Measurements from ENCODE around the gene B4GALNT1.
A peak's percentile ranks its signal among the peaks of the same experiment; 100 is the strongest.
"Not testable (repeated sequence)": the region's sequence is repeated elsewhere in the genome, so short reads cannot be mapped to it uniquely, and the experiment has no call there.

B4GALNT1 gene

GRCh38 chr12:57620245-57620935 lies 12.6 kb downstream of the B4GALNT1 start:
- no peak for DNase-seq

GRCh38 chr12:57619434-57620244 lies 13.4 kb downstream of the B4GALNT1 start:
- no peak for DNase-seq

DNA sequence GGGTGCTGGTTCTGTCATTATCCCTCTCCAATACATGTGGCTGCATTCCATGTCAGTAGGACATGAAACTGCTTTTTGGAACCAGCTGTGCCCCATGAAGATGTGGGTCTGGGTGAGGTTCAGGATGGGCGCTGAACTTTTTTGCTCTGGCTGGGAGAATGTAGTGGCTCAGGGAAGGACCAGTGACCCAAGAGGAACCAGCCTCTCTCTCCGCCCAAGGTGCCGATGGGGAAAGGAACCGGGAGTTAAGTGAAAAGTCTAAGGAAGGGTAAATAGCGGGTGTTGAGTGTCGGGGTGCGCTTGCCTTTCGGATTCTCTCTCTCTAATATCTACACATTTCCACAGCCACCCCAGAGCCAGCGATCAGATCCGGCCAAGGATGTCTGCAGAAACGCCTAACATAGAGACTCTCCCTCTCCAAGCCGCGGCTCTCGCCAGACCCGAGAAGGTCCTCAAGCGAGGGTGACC lies 14.0 kb downstream of the B4GALNT1 start:
- DNase-seq = no peak

DNA sequence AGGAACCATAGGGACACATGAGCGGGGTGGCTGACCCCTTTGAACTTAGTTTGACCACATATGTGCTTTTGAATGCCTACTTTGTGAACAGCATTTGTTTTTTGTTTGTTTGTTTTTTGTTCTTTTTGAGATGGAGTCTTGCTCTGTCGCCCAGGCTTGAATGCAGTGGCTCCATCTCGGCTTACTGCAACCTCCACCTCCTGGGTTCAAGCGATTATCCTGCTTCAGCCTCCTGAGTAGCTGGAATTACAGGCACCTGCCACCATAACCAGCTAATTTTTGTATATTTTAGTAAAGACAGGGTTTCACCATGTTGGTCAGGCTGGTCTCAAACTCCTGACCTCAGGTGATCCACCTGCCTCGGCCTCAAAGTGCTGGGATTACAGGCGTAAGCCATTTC lies 14.6 kb downstream of the B4GALNT1 start:
- not testable (repeated sequence) for DNase-seq

DNA sequence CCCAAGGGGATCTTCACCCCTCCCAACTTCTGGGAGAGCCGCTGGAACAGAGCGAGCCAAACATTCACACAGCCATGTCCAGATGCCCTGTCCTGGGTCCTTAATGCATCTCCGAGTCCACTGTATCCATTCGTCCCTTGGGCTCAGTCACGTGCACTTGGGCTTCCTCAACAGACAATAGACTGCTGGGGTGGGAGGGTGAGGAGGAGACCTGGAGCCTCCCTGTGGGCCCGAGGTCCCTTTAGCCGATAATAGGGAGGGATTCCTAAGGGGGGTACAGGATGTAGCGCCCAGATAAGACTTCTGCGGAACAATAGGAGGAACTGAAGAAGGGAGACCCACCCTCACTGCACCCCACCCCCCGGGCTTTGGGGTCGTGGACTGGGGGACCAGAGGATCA lies 15.1 kb downstream of the B4GALNT1 start:
- DNase-seq = no peak

DNA sequence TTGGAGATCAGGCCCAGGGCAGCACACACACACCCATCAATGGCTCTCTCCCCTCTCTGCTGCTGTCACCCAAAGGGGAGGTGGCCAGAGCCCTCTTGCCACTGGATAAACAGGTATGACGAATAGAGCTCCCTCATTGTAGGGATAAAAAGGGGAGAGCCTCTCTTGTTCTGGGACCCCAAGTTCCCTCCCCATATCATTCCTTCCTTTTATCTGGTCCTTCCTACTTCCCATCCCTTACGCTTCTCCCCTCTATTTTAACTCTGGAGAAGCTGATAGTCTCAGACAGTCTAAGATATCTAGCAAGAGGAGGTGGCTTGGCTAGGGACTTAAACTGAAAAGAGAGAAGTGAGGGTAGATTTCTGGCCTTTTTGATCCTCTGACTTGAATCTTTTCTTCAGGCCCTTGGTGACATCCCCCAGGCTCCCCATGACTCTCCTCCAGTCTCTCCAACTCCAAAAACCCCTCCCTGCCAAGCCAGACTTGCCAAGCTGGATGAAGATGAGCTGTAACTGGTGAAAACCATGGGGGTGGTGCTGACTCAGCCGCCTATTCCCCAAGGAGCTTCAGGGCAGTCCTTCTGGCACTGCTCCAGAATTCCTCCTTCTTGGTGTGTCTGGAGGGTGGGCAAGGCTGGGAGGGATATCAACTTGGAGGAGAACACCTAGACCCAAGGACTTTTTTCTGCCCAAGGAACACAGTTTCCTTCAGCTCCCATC lies 16.5 kb downstream of the B4GALNT1 start:
- DNase-seq = no peak

- DNase-seq = no peak
Observed at GRCh38 chr12:57615637-57616036, 17.4 kb downstream of the B4GALNT1 start.

- no peak for DNase-seq
Observed at GRCh38 chr12:57614948-57615500, 18.0 kb downstream of the B4GALNT1 start.

- no peak for DNase-seq
Observed at GRCh38 chr12:57614178-57614947, 18.6 kb downstream of the B4GALNT1 start.

- no peak for DNase-seq
Observed at GRCh38 chr12:57613427-57614109, 19.4 kb downstream of the B4GALNT1 start.

- no peak for DNase-seq
Observed at GRCh38 chr12:57612711-57613426, 20.1 kb downstream of the B4GALNT1 start.

DNA sequence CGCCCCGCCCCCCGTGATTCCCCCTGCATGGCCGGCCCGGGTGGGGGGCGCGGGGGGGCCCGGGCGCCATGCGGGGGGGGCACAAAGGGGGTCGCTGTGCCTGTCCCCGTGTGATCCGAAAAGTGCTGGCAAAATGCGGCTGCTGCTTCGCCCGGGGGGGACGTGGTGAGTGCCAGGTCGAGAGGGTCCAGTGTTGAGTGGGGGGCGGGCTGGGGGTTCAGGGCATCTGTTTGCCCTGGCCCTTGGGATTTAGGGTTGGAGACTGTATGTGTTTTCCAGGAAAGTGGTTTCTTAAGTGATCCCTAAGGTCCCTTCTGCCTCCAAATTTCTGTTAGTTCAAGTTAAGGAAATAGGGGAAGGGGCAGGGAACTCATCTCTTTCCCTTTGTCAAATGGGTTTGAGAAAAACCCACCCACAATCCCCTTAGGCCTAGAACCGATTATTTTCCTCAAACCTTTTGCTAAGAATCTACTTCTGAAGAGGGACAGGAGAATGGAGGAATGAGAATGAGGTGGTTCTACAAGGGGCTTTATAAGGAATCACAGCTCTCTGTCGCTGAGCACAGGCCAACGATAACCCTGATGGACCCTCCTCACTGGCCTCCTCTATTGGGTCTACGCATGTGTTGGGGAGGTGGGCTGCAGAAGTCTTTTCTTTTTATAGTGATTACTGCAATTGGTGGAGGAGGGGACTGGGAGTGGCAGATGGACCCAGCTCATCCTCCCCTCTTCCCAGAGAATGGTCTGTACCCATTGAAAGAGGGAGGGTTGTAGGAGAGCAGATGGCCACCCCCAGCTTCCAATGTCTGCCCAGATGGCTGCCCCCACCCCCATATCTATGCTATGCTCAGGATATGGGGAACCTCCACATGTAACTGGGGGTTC lies 20.9 kb downstream of the B4GALNT1 start:
- DNase-seq = peak; percentile 83

- DNase-seq = peak; percentile 25
Observed at GRCh38 chr12:57611108-57611826, 21.7 kb downstream of the B4GALNT1 start, which contains the start of gene ARHGEF25. ARHGEF25 (plus strand) TSS chr12:57611435; CDS start chr12:57611895, 460 bp downstream.

- no peak for DNase-seq
Observed at GRCh38 chr12:57610554-57611107, 22.4 kb downstream of the B4GALNT1 start.

- DNase-seq = no peak
Observed at GRCh38 chr12:57609781-57610553, 23.0 kb downstream of the B4GALNT1 start.

GRCh38 chr12:57609101-57609780 lies 23.8 kb downstream of the B4GALNT1 start:
- DNase-seq = no peak

DNA sequence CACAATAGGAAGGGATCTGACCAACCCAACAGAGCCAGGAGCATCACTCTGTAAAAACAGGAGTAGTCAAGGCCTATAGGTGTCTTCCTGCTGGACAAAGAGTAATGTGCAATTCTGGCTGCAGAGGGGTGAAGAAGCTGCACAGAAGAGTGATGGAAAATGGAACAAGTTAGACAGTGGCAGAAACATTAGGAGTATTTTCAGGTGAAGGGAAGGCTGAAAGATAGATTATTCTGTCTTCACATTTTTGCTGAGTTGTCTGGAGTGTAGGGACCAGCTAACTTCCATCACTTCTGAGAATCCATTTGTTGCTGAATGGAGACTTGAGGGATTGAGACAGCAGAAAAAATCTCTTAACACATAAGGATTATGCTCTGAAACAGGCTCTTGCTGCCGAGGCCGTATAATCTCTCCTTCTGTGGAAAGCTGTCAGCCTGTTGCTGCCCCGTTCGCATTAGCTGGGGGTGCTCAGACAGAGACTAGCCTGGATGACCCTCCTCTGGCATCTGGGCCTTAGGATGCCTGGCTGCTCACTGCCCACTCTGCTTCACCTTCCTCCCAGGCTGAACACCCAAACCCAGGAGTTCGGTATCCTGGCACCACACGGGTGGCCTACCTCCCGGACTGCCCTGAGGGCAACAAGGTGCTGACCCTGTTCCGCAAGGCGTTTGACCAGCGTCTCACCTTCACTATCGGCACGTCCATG lies 24.9 kb downstream of the B4GALNT1 start:
- DNase-seq = no peak

All from NCI-H1694 treated with DMSO at 0.1 percent for 48 hours (cell line).